Stimulated activated CD4-positive, alpha-beta T cell treated with anti-CD3 and anti-CD28 coated beads, Interleukin-1b, Interleukin-23, amount 100 ng/mL, for 4 hours (primary cell): Measurements from ENCODE around the gene PRB3.

Experiments used
- DNase-seq, 2 donors: peaks; one replicate each; pipeline ENCODE4 v3.0.0-alpha.2; 2020; ENCODE audit warnings: low read depth in 2 of 2

The PRB3 gene

GRCh38 chr12:11269607-11270006 lies at the start of gene PRB3:
PRB3 (minus strand) TSS chr12:11269707; CDS start chr12:11269669, 38 bp downstream.
- DNase-seq = no peak

GRCh38 chr12:11310336-11310735 lies 40.8 kb upstream of the PRB3 start, which contains the start of gene PRB4:
PRB4 (minus strand) TSS chr12:11310436; CDS start chr12:11310398, 38 bp downstream.
- DNase-seq = no peak

GRCh38 chr12:11307143-11307542 lies 37.6 kb upstream of the PRB3 start:
- DNase-seq = no peak

GRCh38 chr12:11273449-11273848 lies 3.9 kb upstream of the PRB3 start:
- DNase-seq = no peak

DNA sequence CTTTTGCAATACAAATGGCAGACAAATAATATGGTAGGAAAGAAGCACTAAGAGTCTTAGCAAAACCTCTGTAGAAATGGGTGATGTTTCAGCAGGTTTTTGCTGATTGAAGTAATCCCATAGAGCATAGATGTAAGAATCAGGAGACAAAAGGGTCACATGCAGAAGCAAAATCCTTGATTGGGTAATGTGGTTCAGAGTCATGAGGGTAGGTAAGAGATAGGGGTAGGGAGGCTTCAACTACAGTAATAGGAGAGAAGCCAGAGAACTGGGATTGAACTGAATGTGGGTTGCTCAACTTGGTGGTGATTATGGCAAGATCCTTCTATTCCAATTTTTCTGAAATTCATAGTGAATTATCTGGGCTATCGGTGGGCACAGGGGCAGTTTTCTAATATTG lies 5.0 kb downstream of the PRB3 start:
- DNase-seq = no peak

GRCh38 chr12:11246489-11246888 lies 23.0 kb downstream of the PRB3 start:
- no peak for DNase-seq

GRCh38 chr12:11242656-11243055 lies 26.9 kb downstream of the PRB3 start:
- no peak for DNase-seq

DNA sequence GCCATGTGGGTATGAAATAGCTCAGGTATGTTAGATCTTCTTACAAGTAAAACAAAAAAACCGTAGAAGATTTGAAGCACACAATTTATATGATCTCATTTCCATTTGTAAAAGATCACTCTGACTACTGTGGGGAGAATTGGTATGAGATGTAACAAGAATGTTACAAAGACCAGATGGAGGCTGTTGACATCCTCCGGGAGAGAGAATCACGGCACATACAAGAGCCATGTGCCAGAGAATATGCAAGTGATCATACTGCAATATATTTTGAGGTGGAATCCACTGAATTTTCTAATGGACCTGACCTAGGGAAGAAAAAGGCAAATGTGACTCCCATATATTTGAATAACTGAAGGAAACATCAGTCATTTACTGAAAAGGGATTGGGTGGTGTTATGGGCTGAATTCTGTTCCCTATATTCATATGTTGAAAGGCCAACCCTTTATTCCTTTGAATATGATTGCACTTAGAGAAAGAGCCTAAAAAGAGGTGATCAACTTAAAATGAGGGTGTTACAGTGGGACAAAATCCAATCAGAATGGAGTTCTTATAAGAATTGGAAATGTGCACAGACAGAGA lies 29.1 kb downstream of the PRB3 start:
- DNase-seq = no peak

- no peak for DNase-seq
These were observed 31.2 kb downstream of the PRB3 start for GRCh38 chr12:11238275-11238674.

DNA sequence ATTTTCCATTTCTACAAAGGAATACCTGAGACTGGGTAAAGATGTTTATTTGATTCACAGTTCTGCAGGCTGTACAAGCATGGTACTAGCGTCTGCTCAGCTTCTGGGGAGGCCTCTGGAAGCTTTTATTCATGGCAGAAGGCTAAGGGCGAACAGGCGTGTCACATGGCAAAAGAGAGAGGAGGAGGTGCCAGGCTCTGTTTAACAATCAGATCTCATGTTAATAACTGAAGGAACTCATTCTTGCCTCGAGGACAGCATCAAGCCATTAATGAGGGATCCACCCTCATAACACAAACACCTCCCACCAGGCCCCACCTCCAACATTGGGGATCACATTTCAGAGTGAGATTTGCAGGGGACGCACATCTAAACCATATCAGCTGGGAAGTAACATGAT lies 36.0 kb downstream of the PRB3 start:
- no peak for DNase-seq

GRCh38 chr12:11228296-11228879 lies 41.1 kb downstream of the PRB3 start:
- DNase-seq = peak in 1 of 2 donors; percentile 1

GRCh38 chr12:11227373-11227772 lies 42.1 kb downstream of the PRB3 start:
- no peak for DNase-seq
